PC-9 (cell line): Measurements from ENCODE around the gene FAM234A.

Experiments used
- CTCF ChIP-seq: fragments of 200-600 bp; sonication (generic); conservative IDR thresholded peaks from 2 replicates; pipeline ENCODE4 v1.6.1; 2017; ENCODE audit warnings: mixed run types, antibody characterized with exemption, mild to moderate bottlenecking, moderate library complexity
- EZH2 ChIP-seq: fragments of 200-600 bp; sonication (generic); IDR thresholded peaks from 2 replicates; pipeline ENCODE4 v1.8.0; 2017; ENCODE audit warnings: antibody characterized with exemption, low read depth

GRCh38 chr16:265002-265529 is 30.4 kb downstream of the FAM234A start:
- TF ChIP-seq CTCF, result no peak
- TF ChIP-seq EZH2, result no peak
